Heart right ventricle (tissue), 16 donors: ENCODE data around the gene ATP7B. TPM values are rescaled to one million over a fixed set of nuclear protein-coding genes. Genes with fewer than 3 reads are reported as not detected.
"Not testable (repeated sequence)": the region's sequence is repeated elsewhere in the genome, so short reads cannot be mapped to it uniquely, and the experiment has no call there.

Source experiments
- ATAC-seq, 8 donors: fragments of 200-7000 bp; cut with Tn5 transposase; one replicate each; pipeline ENCODE4 v1.9.1; 2020; ENCODE audit warnings: mild to moderate bottlenecking in 8 of 8, moderate library complexity in 8 of 8, moderate number of reproducible peaks in 1 of 8
- DNase-seq, 2 donors: peaks; one replicate each; pipeline ENCODE4 v3.0.0-alpha.2; 2020
- H3K27ac ChIP-seq, 10 donors: fragments of 200-600 bp; sonication (generic) in 2 of 10; one replicate each; pipeline versions ENCODE4 v1.5.0 to v1.8.0; 2020 to 2022; ENCODE audit warnings: mild to moderate bottlenecking in 3 of 10
- H3K27me3 ChIP-seq, 7 donors: fragments of 200-600 bp; one replicate each; pipeline ENCODE4 v1.8.0; 2021 to 2022; ENCODE audit warnings: mild to moderate bottlenecking in 2 of 7
- H3K36me3 ChIP-seq, 9 donors: fragments of 200-600 bp; sonication (generic) in 1 of 9; one replicate each; pipeline versions ENCODE4 v1.5.0 to v1.8.0; 2020 to 2022; ENCODE audit warnings: mild to moderate bottlenecking in 2 of 9
- H3K4me1 ChIP-seq, 9 donors: fragments of 200-600 bp; sonication (generic) in 1 of 9; one replicate each; pipeline versions ENCODE4 v1.5.0 to v1.8.0; 2020 to 2022; ENCODE audit warnings: mild to moderate bottlenecking in 4 of 9
- H3K4me3 ChIP-seq, 10 donors: fragments of 200-600 bp; sonication (generic) in 2 of 10; one replicate each; pipeline versions ENCODE4 v1.5.0 to v1.8.0; 2020 to 2022; ENCODE audit warnings: mild to moderate bottlenecking in 7 of 10, moderate library complexity in 2 of 10
- H3K9me3 ChIP-seq, 11 donors: fragments of 200-600 bp in 10 of 11; sonication (generic) in 2 of 11; one replicate each; pipeline versions ENCODE4 v1.5.0 to v1.8.0; 2013 to 2022; ENCODE audit warnings: mild to moderate bottlenecking in 2 of 11, control low read depth in 1 of 11, moderate library complexity in 1 of 11
- CTCF ChIP-seq, 9 donors: fragments of 200-600 bp; sonication (generic) in 2 of 9; IDR thresholded peaks; one replicate each; pipeline versions ENCODE4 v1.5.0 to v1.8.0; 2021 to 2022; ENCODE audit warnings: antibody characterized with exemption in 9 of 9, mild to moderate bottlenecking in 5 of 9, moderate library complexity in 1 of 9
- WGBS, 2 donors: extraction: QIAGEN DNeasy Blood & Tissue Kit; methylation state at CpG; one replicate each; pipeline ENCODE4 v1.1.7; 2013; ENCODE audit warnings: inconsistent platforms in 1 of 2; 5-methylcytosine and 5-hydroxymethylcytosine counted together
- intact Hi-C, 10 donors: fragments of 100-400 bp; cut with DNase I; formaldehyde crosslinking; loops; one replicate each; pipeline versions ENCODE4 v1.11.1 to v1.14.2; 2022
- polyA plus RNA-seq, 2 donors: library from polyadenylated mRNA; stranded (reverse); fragments of 200-250 nt; gene quantifications; one replicate each; pipeline ENCODE4 v1.2.3, GENCODE V29; 2013
- total RNA-seq, 10 donors: library from RNA; stranded (reverse); fragmentation: NEBNext Ultra II Directional in 3 of 10; extraction: Animal tissue kit (Norgen Biotek cat#: 25700) in 3 of 10; gene quantifications; one replicate each; pipeline versions ENCODE4 v1.2.1 to v1.2.4, GENCODE V29; 2021 to 2023
- donor health status: Arrhythmogenic right ventricular cardiomyopathy.
- donor health status: ischemic (EF 13 %, LVEDD 7.1; RV severe dilation, severe dysfunction).
- donor health status: healthy with polysubstance abuse.
- donor health status: DM: no; HTN: yes; CAD: no.
- donor health status: DM: no; HTN: no; CAD: no.
- donor health status: ischemic (EF 25% LVEDD 6.9; RV normal size, moderate dysfunction).
- donor health status: ischemic (EF 25% LVEDD 5.7; RV mildly dilated, moderate dysfunction).
- donor health status: healthy.
- donor health status: DM: yes; HTN: yes; CAD: no.
- donor health status: Ischemic cardiomyopathy.
- donor health status: ischemic (EF 35%, LVEDD 5.7; RV mildly dilated, moderate dysfunction).
- donor health status: nonischemic (EF 11% LVEDD 7.7; RV severe dilation, severe dysfunction).
- donor health status: DM: yes; HTN: yes; CAD: no.
- donor health status: PGD.
- donor health status: ischemic (EF 29% LVEDD 5.4; RV normal size, mild dysfunction).
- donor health status: nonischemic (EF 23%, LVEDD 6.1; RV moderate dilation, normal function).

The ATP7B gene
- total and polyA plus RNA-seq, 12 donors, result 2.0 to 9.3 (median 5.6) TPM

- Histone ChIP-seq H3K27ac (no peak overlapping the region), H3K4me3 (no peak overlapping the region), H3K4me1 (no peaks in the 10 kb centered on the region), H3K27me3 (no peaks in the 10 kb centered on the region), H3K9me3 (no peaks in the 10 kb centered on the region), H3K36me3 (peaks cover 0 to 21% (median 2%) of the 10 kb centered on the region in 9 donors)
- no peak for DNase-seq
- ATAC-seq, result no peak
- intact Hi-C loops, result no loop called here
- WGBS, 2 donors, result 85 to 88% methylated on average over 2 of the region's 2 CpGs
- no peak for TF ChIP-seq CTCF (IDR thresholded peaks at IDR 0.05)
Observed at GRCh38 chr13:52033039-52033438, 21.8 kb upstream of the ATP7B start.

- ATAC-seq, H3K27ac ChIP-seq, H3K9me3 ChIP-seq, H3K27me3 ChIP-seq, H3K4me3 ChIP-seq, intact Hi-C loops, H3K4me1 ChIP-seq, DNase-seq: not testable (repeated sequence)
- peaks cover 0 to 47% (median 3%) of the 10 kb centered on the region in 9 donors for H3K36me3 ChIP-seq
- WGBS, 2 donors, result 98% methylated on average over 5 to 6 of the region's 6 CpGs
Observed at GRCh38 chr13:52030401-52030800, 19.2 kb upstream of the ATP7B start.

GRCh38 chr13:52029569-52029968 lies 18.3 kb upstream of the ATP7B start:
- Histone ChIP-seq H3K4me1 (peaks cover 0 to 7% (median 0%) of the 10 kb centered on the region in 9 donors), H3K4me3 (no peak overlapping the region), H3K36me3 (peaks cover 0 to 56% (median 11%) of the 10 kb centered on the region in 9 donors), H3K9me3 (no peaks in the 10 kb centered on the region), H3K27ac (no peak overlapping the region), H3K27me3 (no peaks in the 10 kb centered on the region)
- ATAC-seq, result no peak
- 97 to 98% methylated on average over 4 of the region's 4 CpGs for WGBS, 2 donors
- no peak for TF ChIP-seq CTCF (IDR thresholded peaks at IDR 0.05)
- intact Hi-C loops, result no loop called here
- DNase-seq, result no peak

GRCh38 chr13:52027832-52028231 lies 16.6 kb upstream of the ATP7B start:
- Histone ChIP-seq H3K4me3 (no peak overlapping the region), H3K9me3 (no peaks in the 10 kb centered on the region), H3K4me1 (peaks cover 0 to 7% (median 0%) of the 10 kb centered on the region in 9 donors), H3K27me3 (no peaks in the 10 kb centered on the region), H3K36me3 (peaks cover 0 to 73% (median 20%) of the 10 kb centered on the region in 9 donors), H3K27ac (no peak overlapping the region)
- DNase-seq (no peak), ATAC-seq (no peak)
- 99 to 100% methylated on average over 1 of the region's 1 CpG for WGBS, 2 donors
- no peak for TF ChIP-seq CTCF (IDR thresholded peaks at IDR 0.05)
- intact Hi-C loops, result no loop called here

- DNase-seq, result no peak
- intact Hi-C loops, result no loop called here
- H3K4me3 ChIP-seq, result no peak overlapping the region
Observed at GRCh38 chr13:52026246-52026626, 15.0 kb upstream of the ATP7B start.

More at GRCh38 chr13:52026246-52026626, 15.0 kb upstream of the ATP7B start:
- H3K4me1 ChIP-seq, result peaks cover 0 to 7% (median 0%) of the 10 kb centered on the region in 9 donors
- WGBS, 2 donors, result 89 to 96% methylated on average over 3 of the region's 3 CpGs
- no peaks in the 10 kb centered on the region for H3K9me3 ChIP-seq
- no peaks in the 10 kb centered on the region for H3K27me3 ChIP-seq
- no peak overlapping the region for H3K27ac ChIP-seq
- H3K36me3 ChIP-seq, result peaks cover 0 to 88% (median 22%) of the 10 kb centered on the region in 9 donors
- no peak for ATAC-seq
- peak in 1 of 9 donors; percentile 9 for TF ChIP-seq CTCF (IDR thresholded peaks at IDR 0.05)
